ENCODE data around the gene GJA1.

Gene GJA1

DNA sequence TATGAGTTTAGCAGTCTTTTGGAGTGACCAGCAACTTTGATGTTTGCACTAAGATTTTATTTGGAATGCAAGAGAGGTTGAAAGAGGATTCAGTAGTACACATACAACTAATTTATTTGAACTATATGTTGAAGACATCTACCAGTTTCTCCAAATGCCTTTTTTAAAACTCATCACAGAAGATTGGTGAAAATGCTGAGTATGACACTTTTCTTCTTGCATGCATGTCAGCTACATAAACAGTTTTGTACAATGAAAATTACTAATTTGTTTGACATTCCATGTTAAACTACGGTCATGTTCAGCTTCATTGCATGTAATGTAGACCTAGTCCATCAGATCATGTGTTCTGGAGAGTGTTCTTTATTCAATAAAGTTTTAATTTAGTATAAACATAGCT is 13.9 kb downstream of the GJA1 start:
- H3K27ac ChIP-seq: no peak overlapping the region
- TF ChIP-seq, protein P1, sequence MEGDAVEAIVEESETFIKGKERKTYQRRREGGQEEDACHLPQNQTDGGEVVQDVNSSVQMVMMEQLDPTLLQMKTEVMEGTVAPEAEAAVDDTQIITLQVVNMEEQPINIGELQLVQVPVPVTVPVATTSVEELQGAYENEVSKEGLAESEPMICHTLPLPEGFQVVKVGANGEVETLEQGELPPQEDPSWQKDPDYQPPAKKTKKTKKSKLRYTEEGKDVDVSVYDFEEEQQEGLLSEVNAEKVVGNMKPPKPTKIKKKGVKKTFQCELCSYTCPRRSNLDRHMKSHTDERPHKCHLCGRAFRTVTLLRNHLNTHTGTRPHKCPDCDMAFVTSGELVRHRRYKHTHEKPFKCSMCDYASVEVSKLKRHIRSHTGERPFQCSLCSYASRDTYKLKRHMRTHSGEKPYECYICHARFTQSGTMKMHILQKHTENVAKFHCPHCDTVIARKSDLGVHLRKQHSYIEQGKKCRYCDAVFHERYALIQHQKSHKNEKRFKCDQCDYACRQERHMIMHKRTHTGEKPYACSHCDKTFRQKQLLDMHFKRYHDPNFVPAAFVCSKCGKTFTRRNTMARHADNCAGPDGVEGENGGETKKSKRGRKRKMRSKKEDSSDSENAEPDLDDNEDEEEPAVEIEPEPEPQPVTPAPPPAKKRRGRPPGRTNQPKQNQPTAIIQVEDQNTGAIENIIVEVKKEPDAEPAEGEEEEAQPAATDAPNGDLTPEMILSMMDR (IDR thresholded peaks at IDR 0.05): no peak
- TF ChIP-seq ZFX (IDR thresholded peaks at IDR 0.05; ENCODE audit: borderline replicate concordance): no peak

DNA sequence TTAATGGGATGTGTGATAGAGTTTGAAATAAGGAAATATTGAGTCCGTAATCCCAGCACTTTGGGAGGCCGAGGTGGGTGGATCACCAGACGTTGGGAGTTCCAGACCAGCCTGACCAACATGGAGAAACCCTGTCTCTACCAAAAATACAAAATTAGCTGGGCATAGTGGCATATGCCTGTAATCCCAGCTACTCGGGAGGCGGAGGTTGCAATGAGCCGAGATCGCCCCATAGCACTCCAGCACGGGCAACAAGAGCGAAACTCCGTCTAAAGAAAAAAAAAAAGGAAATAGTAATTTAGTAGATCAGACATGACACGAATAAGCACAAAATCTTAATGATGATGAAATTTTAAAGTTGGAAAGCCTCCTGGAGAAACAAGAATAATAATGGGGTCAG is 14.8 kb downstream of the GJA1 start:
- H3K27ac ChIP-seq: no peak overlapping the region
- TF ChIP-seq, protein P1 (IDR thresholded peaks at IDR 0.05): no peak
- no peak for TF ChIP-seq ZFX (IDR thresholded peaks at IDR 0.05; ENCODE audit: borderline replicate concordance)

DNA sequence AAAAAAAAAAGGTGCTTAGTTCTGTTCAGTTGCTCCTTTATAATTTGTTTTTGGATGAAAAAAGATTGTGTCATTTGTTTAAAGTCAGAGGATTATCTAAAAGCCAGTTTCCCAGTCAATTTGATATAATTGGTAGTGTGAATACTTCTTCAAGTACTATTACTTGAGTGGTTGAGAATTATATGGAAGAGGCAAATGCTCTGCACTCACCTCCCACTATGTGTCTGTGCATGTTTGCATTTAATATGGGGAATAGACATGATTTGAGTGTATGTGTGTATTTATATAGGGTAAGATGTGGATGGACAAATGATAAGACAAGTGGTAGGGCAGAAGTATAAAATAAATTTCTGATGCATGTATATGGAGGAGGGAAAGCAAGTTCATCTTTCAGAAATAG is 15.8 kb downstream of the GJA1 start:
- no peak overlapping the region for H3K27ac ChIP-seq
- no peak for TF ChIP-seq ZFX (IDR thresholded peaks at IDR 0.05; ENCODE audit: borderline replicate concordance)
- TF ChIP-seq, protein P1 (IDR thresholded peaks at IDR 0.05): no peak

DNA sequence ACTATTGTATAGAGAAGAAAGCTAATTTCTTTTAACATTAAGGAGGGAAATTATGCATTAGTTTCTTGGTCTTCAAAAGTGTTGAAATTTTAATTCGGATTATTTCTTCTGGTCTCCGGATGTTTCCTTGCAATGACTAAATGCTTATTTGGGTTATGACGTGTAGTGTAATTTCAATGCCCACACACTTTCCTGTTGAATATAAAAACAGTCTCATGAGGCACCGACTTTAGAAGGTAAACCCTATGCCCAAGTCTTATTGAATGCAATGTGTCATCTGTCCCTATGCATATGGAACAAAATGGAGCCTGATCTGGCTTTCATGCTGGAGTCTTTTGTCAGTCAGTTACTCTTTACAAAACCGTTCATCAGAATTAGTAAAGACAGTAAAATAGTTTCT is 17.7 kb downstream of the GJA1 start:
- TF ChIP-seq ZFX (IDR thresholded peaks at IDR 0.05; ENCODE audit: borderline replicate concordance): no peak
- TF ChIP-seq, protein P1 (IDR thresholded peaks at IDR 0.05): no peak
- no peak overlapping the region for H3K27ac ChIP-seq

DNA sequence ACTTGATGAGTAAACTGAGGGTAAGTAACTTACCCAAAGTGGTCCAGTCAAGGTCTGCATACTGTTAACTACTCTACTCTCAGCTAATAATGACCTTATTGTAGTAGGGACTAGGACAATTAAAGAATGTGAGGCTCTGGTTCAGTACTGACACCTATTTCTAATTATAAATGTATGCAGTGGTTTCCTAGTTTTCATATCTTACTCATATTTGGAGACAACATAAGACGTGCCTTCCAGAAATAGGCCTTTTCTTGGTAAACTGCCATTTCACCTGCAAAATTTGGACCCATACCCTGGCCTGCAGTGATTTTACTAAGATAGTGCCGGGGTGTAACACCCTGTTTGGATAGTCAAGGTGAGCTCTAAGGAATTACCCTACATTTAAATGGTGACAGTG is 24.7 kb downstream of the GJA1 start:
- TF ChIP-seq, protein P1 (IDR thresholded peaks at IDR 0.05): no peak
- TF ChIP-seq ZFX (IDR thresholded peaks at IDR 0.05; ENCODE audit: borderline replicate concordance): no peak
- H3K27ac ChIP-seq: no peak overlapping the region

DNA sequence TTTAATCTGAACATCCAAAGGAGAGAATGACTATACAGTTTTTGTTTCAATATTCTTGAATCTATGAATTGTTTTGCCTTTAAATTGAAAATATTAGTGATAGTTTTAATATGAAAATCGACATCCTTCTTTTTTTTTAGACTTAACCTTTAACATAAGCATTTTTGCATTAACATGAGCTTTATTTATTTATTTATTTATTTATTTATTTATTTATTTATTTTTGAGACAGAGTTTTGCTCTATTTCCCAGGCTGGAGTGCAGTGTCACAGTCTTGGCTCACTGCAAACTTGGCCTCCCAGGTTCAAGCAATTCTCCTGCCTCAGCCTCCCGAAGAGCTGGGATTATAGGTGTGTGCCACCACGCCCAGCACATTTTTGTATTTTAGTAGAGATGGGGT is 27.6 kb downstream of the GJA1 start:
- no peak overlapping the region for H3K27ac ChIP-seq
- no peak for TF ChIP-seq ZFX (IDR thresholded peaks at IDR 0.05; ENCODE audit: borderline replicate concordance)
- TF ChIP-seq, protein P1 (IDR thresholded peaks at IDR 0.05): no peak

DNA sequence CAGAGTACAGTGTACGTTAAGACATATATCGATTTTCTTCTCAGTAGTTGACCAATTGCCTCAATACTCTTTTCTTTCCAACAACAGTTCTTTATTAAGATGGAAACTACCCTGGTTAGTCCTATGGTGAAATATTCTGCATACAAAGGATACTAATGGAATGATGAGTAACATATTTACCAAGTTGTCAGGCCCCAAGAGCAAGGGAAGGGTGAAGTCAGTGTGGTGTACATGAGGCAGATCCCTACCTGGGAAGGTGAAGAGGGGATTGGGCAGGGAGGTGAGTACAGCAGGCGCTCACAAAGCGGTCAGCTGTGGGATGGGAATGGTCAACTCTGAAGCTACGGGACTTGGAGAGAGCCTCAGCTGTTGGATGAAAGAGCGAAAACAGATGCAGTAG is 29.7 kb downstream of the GJA1 start:
- TF ChIP-seq, protein P1 (IDR thresholded peaks at IDR 0.05): no peak
- TF ChIP-seq ZFX (IDR thresholded peaks at IDR 0.05; ENCODE audit: borderline replicate concordance): no peak
- H3K27ac ChIP-seq: no peak overlapping the region
